HT-29 (cell line): ENCODE data around the gene FXYD2. TPM values are rescaled to one million over a fixed set of nuclear protein-coding genes. Genes with fewer than 3 reads are reported as not detected.

ENCODE experiments used
- total RNA-seq: library from RNA; depleted of rRNA; stranded (reverse); fragments of >200 nt; shearing (Covaris generic); gene quantifications from 2 replicates; pipeline ENCODE4 v1.2.3, GENCODE V29; 2014; rRNA removed

Gene FXYD2
- total RNA-seq, 1 experiment from 2014 or later, result 2.4 TPM

Other genes with a start within 250 kb of the FXYD2 start
- 0.31 TPM in 1 of 2 replicates, not detected in the other for gene DSCAML1, start 27.5 kb downstream of the FXYD2 start, total RNA-seq
- gene FXYD6, start 51.9 kb upstream of the FXYD2 start, total RNA-seq, result not detected in 2 replicates
- gene TMPRSS13, start 104.7 kb upstream of the FXYD2 start, total RNA-seq, result 2.8 and 3.1 TPM in 2 replicates
- 0.21 TPM in 1 of 2 replicates, not detected in the other for gene IL10RA, start 161.7 kb upstream of the FXYD2 start, total RNA-seq